Left lung (tissue), 10 donors: Measurements from ENCODE around the gene SNTG2. TPM values are rescaled to one million over a fixed set of nuclear protein-coding genes. Genes with fewer than 3 reads are reported as not detected.

ENCODE experiments used
- ATAC-seq: fragments of 200-7000 bp; cut with Tn5 transposase; one replicate; pipeline ENCODE4 v1.9.1; 2020; ENCODE audit warnings: moderate library complexity
- DNase-seq, 4 donors: peaks; one replicate each; pipeline ENCODE4 v3.0.0-alpha.2; 2013 to 2020
- H3K27ac ChIP-seq, 2 donors: fragments of 200-600 bp; sonication (generic) in 1 of 2; one replicate each; pipeline versions ENCODE4 v1.5.0 to v1.8.0; 2020 to 2021
- H3K27me3 ChIP-seq, 2 donors: fragments of 200-600 bp; sonication (generic) in 1 of 2; one replicate each; pipeline versions ENCODE4 v1.5.0 to v1.8.0; 2020 to 2021
- H3K36me3 ChIP-seq, 2 donors: fragments of 200-600 bp; sonication (generic) in 1 of 2; one replicate each; pipeline versions ENCODE4 v1.5.0 to v1.8.0; 2020 to 2021
- H3K4me1 ChIP-seq, 2 donors: fragments of 200-600 bp; one replicate each; pipeline ENCODE4 v1.8.0; 2021
- H3K4me3 ChIP-seq, 2 donors: fragments of 200-600 bp; sonication (generic) in 1 of 2; one replicate each; pipeline versions ENCODE4 v1.5.0 to v1.8.0; 2020 to 2021; ENCODE audit warnings: mild to moderate bottlenecking in 1 of 2
- H3K9me3 ChIP-seq, 2 donors: fragments of 200-600 bp; sonication (generic) in 1 of 2; one replicate each; pipeline versions ENCODE4 v1.5.0 to v1.8.0; 2020 to 2021
- CTCF ChIP-seq, 2 donors: fragments of 200-600 bp; sonication (generic) in 1 of 2; IDR thresholded peaks; one replicate each; pipeline versions ENCODE4 v1.5.0 to v1.8.0; 2021; ENCODE audit warnings: antibody characterized with exemption in 2 of 2
- intact Hi-C, 2 donors: fragments of 100-400 bp; cut with DNase I; formaldehyde crosslinking; loops; one replicate each; pipeline versions ENCODE4 v1.11.2 to v1.14.2; 2022
- polyA plus RNA-seq, 6 donors: library from polyadenylated mRNA; unstranded; fragments of 120-200 nt; gene quantifications; one replicate each; pipeline ENCODE4 v1.2.1, GENCODE V29; 2013; ENCODE audit not compliant: insufficient read length in 6 of 6
- total RNA-seq, 2 donors: library from RNA; stranded (reverse); fragmentation: NEBNext Ultra II Directional; extraction: Animal tissue kit (Norgen Biotek cat#: 25700); gene quantifications; one replicate each; pipeline ENCODE4 v1.2.1, GENCODE V29; 2021
- donor health status: DM: no; HTN: yes; CAD: no.
- donor health status: DM: no; HTN: no; CAD: no.

Gene SNTG2
- total and polyA plus RNA-seq, 8 donors = 0.24 to 3.2 (median 0.64) TPM

DNA sequence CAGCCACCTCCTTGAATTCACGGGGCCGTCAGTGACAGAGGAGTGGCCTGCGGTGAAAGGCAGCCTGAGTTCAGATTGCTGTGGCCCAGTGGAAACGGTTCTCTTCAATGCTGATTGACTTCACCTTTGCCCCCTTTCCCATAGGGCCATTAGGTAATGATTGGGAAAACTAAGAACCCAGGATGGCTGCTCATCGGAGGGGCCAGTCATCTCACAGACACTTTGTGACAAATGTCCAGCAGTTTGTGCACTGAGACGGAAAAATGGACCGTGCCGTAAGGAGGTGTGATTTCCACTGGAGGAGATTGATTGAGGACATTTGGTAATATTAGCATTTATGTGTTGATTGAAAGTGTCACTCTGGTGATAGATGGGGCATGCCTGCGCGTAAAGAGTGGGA lies 402.9 kb downstream of the SNTG2 start:
- peaks cover 0 to 17% of the 10 kb centered on the region in 2 donors for H3K9me3 ChIP-seq
- no peaks in the 10 kb centered on the region for H3K4me1 ChIP-seq
- no peaks in the 10 kb centered on the region for H3K36me3 ChIP-seq
- intact Hi-C loops = no loop called here
- H3K27ac ChIP-seq = no peak overlapping the region
- ATAC-seq = no peak
- H3K4me3 ChIP-seq = no peak overlapping the region
- no peaks in the 10 kb centered on the region for H3K27me3 ChIP-seq
- no peak for DNase-seq
- TF ChIP-seq CTCF (IDR thresholded peaks at IDR 0.05) = no peak

DNA sequence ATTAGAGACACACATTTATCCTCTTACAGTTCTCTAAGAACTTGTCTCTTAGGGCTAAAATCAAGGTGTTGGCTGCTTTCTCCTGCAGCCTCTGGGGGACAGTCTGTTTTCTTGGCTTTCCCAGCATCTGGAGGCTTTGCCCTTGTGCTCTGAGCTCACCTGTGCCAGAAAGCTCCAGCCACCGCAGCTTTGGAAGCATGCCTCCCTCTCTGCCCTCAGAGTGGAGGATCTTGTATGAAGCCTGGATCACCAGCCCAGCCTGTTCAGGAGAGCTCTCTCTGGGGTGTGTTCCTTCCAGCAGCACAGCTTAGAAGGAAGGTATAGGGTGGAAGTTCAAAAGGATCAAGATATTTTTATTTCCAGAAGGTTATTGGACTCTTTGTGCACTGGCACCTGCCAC lies 409.5 kb downstream of the SNTG2 start:
- Histone ChIP-seq H3K4me3 (no peak overlapping the region), H3K36me3 (no peaks in the 10 kb centered on the region), H3K4me1 (no peaks in the 10 kb centered on the region), H3K27me3 (no peaks in the 10 kb centered on the region), H3K9me3 (no peaks in the 10 kb centered on the region), H3K27ac (no peak overlapping the region)
- intact Hi-C loops = no loop called here
- no peak for DNase-seq
- no peak for TF ChIP-seq CTCF (IDR thresholded peaks at IDR 0.05)
- ATAC-seq = no peak

DNA sequence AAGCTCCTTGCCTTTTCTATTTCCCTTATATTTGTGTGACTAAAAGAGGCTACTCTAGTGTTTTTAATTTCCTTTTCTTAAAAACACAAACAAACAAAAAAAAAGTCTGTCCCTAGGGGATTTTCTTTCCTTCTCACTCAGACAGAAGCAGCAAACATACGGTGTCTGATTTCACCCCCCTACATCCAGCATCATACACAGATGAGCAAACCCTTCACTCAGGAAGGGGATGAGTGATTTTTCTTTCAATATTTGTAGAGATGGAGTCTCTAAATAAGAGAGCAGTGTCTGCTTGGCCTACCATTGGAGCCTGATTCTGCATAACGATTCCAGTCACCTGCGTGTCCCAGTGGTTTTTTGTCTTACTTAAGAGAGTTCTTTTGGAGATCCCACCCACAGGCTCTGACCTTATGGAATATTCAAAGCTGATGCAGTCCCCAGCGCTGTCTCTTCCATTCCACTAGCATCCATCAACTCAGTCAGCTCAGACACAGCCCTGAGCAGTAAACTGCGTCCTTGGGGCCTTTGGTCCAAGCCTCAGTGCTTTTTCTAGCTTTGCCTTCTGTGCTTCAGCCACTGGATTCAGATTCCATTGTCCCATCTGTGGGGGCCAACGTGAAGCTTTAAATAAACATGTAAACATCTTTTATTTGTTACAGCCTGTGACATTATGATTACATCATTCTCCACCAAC lies 410.1 kb downstream of the SNTG2 start:
- intact Hi-C loops = no loop called here
- Histone ChIP-seq H3K9me3 (no peaks in the 10 kb centered on the region), H3K4me1 (no peaks in the 10 kb centered on the region), H3K27me3 (no peaks in the 10 kb centered on the region), H3K36me3 (no peaks in the 10 kb centered on the region), H3K27ac (no peak overlapping the region), H3K4me3 (no peak overlapping the region)
- no peak for TF ChIP-seq CTCF (IDR thresholded peaks at IDR 0.05)
- DNase-seq (no peak), ATAC-seq (no peak)

DNA sequence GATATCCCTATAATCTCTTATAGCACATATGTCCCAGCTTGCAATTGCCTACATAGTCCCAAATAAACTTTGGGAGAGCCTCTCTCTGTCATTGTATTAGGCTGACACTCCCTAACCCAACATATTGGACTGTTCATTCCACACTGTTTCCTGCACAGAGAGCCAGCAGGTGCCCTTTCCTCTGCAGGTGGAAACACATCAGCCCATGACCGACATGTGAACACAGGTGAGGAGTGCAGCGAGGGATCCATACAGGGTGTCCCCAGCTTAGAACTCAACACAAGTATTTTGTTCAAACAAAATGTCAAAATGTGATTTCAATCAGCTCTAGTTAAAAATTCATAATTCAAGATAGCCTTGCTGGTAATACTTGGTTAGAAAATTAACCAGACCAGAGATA lies 412.7 kb downstream of the SNTG2 start:
- Histone ChIP-seq H3K9me3 (no peaks in the 10 kb centered on the region), H3K27me3 (no peaks in the 10 kb centered on the region), H3K36me3 (no peaks in the 10 kb centered on the region), H3K4me3 (no peak overlapping the region), H3K27ac (no peak overlapping the region), H3K4me1 (no peaks in the 10 kb centered on the region)
- DNase-seq (no peak), ATAC-seq (no peak)
- TF ChIP-seq CTCF (IDR thresholded peaks at IDR 0.05) = no peak
- intact Hi-C loops = no loop called here

GRCh38 chr2:1366546-1367134 lies 416.0 kb downstream of the SNTG2 start:
- intact Hi-C loops = no loop called here
- Histone ChIP-seq H3K36me3 (no peaks in the 10 kb centered on the region), H3K27ac (no peak overlapping the region), H3K4me1 (no peaks in the 10 kb centered on the region), H3K4me3 (no peak overlapping the region), H3K9me3 (no peaks in the 10 kb centered on the region), H3K27me3 (peaks cover 0 to 2% of the 10 kb centered on the region in 2 donors)
- peak in 1 of 4 donors; percentile 47 for DNase-seq
- TF ChIP-seq CTCF (IDR thresholded peaks at IDR 0.05) = no peak
- ATAC-seq = no peak
